K562 (cell line): ENCODE results near the gene CACNA1C.

Source experiments
- EZH2 ChIP-seq: IDR thresholded peaks from 2 replicates; pipeline ENCODE4 v1.6.1; 2012; ENCODE audit warnings: low read depth, mild to moderate bottlenecking, inconsistent platforms, low read length, borderline replicate concordance
- PRPF4 ChIP-seq: fragments of 200-400 bp; formaldehyde crosslinking; IDR thresholded peaks from one replicate; pipeline ENCODE4 v1.6.1; 2017; ENCODE audit warnings: low read length, low read depth, mild to moderate bottlenecking; ENCODE audit not compliant: insufficient read depth, poor library complexity, severe bottlenecking
- ZMIZ1 ChIP-seq, 2 experiments: fragments of 150-350 bp in 1 of 2; IDR thresholded peaks; 2 replicates each; pipeline ENCODE4 v1.6.1; 2012 to 2016; ENCODE audit warnings: low read depth in 2 of 2, low read length in 2 of 2, mild to moderate bottlenecking in 1 of 2, moderate library complexity in 1 of 2

GRCh38 chr12:2625289-2625612 lies 572.5 kb downstream of the CACNA1C start:
- no peak for TF ChIP-seq PRPF4
- TF ChIP-seq EZH2 = no peak
- no peak for TF ChIP-seq ZMIZ1 (IDR thresholded peaks at IDR 0.05; ENCODE audit: low read depth in 2 of 2, low read length in 2 of 2)
